Neural cell (in vitro differentiated cells): ENCODE results near the gene ZNF862. TPM values are rescaled to one million over a fixed set of nuclear protein-coding genes. Genes with fewer than 3 reads are reported as not detected.

Source experiments
- H2AFZ ChIP-seq: fragments of 200-600, 300-800 bp; sonication (generic), shearing (Covaris generic); 2 replicates; pipeline ENCODE4 v1.6.0; 2014; ENCODE audit warnings: low read depth, mild to moderate bottlenecking, antibody characterized with exemption, low read length, moderate library complexity
- H3F3A ChIP-seq: fragments of 200-600 bp; shearing (Covaris generic); 2 replicates; pipeline ENCODE4 v1.6.1; 2016; ENCODE audit warnings: mild to moderate bottlenecking, moderate library complexity, mixed read lengths, antibody characterized with exemption, low read length; ENCODE audit not compliant: insufficient read depth, poor library complexity, severe bottlenecking
- H3K27ac ChIP-seq: fragments of 200-600, 300-800 bp; sonication (generic), shearing (Covaris generic); 2 replicates; pipeline ENCODE4 v1.5.1; 2014; ENCODE audit warnings: mild to moderate bottlenecking, low read length, moderate library complexity
- H3K27me3 ChIP-seq: fragments of 300-800, 200-600 bp; sonication (generic), shearing (Covaris generic); 2 replicates; pipeline ENCODE4 v1.6.0; 2014; ENCODE audit warnings: mild to moderate bottlenecking, low read depth, low read length, moderate library complexity; ENCODE audit not compliant: insufficient read depth
- H3K36me3 ChIP-seq: fragments of 300-800, 200-600 bp; sonication (generic), shearing (Covaris generic); 2 replicates; pipeline ENCODE4 v1.5.1; 2014; ENCODE audit warnings: mild to moderate bottlenecking, antibody characterized with exemption, low read length, moderate library complexity; ENCODE audit not compliant: insufficient read depth
- H3K4me2 ChIP-seq: fragments of 300-800, 200-600 bp; sonication (generic), shearing (Covaris generic); 2 replicates; pipeline ENCODE4 v1.6.0; 2014; ENCODE audit warnings: mild to moderate bottlenecking, low read length
- H3K4me3 ChIP-seq: fragments of 300-800, 200-600 bp; sonication (generic), shearing (Covaris generic); 2 replicates; pipeline ENCODE4 v1.5.1; 2014; ENCODE audit warnings: mild to moderate bottlenecking, low read length, moderate library complexity
- H3K79me2 ChIP-seq: fragments of 200-600 bp; shearing (Covaris generic); replicated peaks from 2 replicates; pipeline ENCODE4 v1.6.0; 2014; ENCODE audit warnings: mild to moderate bottlenecking, low read length, moderate library complexity; ENCODE audit not compliant: insufficient read depth
- H3K9ac ChIP-seq: fragments of 300-800, 200-600 bp; sonication (generic), shearing (Covaris generic); 2 replicates; pipeline ENCODE4 v1.6.1; 2016; ENCODE audit warnings: mild to moderate bottlenecking, low read length, mixed read lengths
- H3K9me2 ChIP-seq: fragments of 200-600 bp; shearing (Covaris generic); 2 replicates; pipeline ENCODE4 v1.6.1; 2016; ENCODE audit warnings: mild to moderate bottlenecking, low read length, mixed read lengths; ENCODE audit not compliant: insufficient read depth
- H3K9me3 ChIP-seq: fragments of 200-600, 300-800 bp; sonication (generic), shearing (Covaris generic); 2 replicates; pipeline ENCODE4 v1.6.1; 2016; ENCODE audit warnings: mild to moderate bottlenecking, mixed run types, low read length, moderate library complexity, mixed read lengths
- H4K20me1 ChIP-seq: fragments of 200-600 bp; shearing (Covaris generic); 2 replicates; pipeline ENCODE4 v1.6.1; 2016; ENCODE audit warnings: mild to moderate bottlenecking, mixed run types; ENCODE audit not compliant: insufficient read depth
- EP300 ChIP-seq: fragments of 450-650 bp; conservative IDR thresholded peaks from 2 replicates; pipeline ENCODE4 v1.6.1; 2014; ENCODE audit warnings: antibody characterized with exemption, mild to moderate bottlenecking, moderate library complexity; ENCODE audit not compliant: poor library complexity, severe bottlenecking
- EZH2 ChIP-seq: fragments of 200-600, 300-800 bp; shearing (Covaris generic), sonication (generic); IDR thresholded peaks from 2 replicates; pipeline ENCODE4 v1.6.1; 2014; ENCODE audit warnings: antibody characterized with exemption, low read length, borderline replicate concordance, mild to moderate bottlenecking; ENCODE audit not compliant: insufficient read depth, poor library complexity, severe bottlenecking
- MXI1 ChIP-seq: fragments of 450-650 bp; conservative IDR thresholded peaks from 2 replicates; pipeline ENCODE4 v1.6.1; 2014; ENCODE audit warnings: antibody characterized with exemption, mild to moderate bottlenecking; ENCODE audit not compliant: poor library complexity, severe bottlenecking
- POLR2AphosphoS5 ChIP-seq: IDR thresholded peaks from 2 replicates; pipeline ENCODE4 v1.6.1; 2012
- RAD21 ChIP-seq: fragments of 450-650 bp; conservative IDR thresholded peaks from 2 replicates; pipeline ENCODE4 v1.6.1; 2014; ENCODE audit warnings: antibody characterized with exemption, mild to moderate bottlenecking, moderate library complexity
- SMC3 ChIP-seq: fragments of 450-650 bp; conservative IDR thresholded peaks from 2 replicates; pipeline ENCODE4 v1.6.1; 2014; ENCODE audit warnings: antibody characterized with exemption, mild to moderate bottlenecking, moderate library complexity; ENCODE audit not compliant: poor library complexity
- TAF1 ChIP-seq: IDR thresholded peaks from 2 replicates; pipeline ENCODE4 v1.6.1; 2012; ENCODE audit warnings: low read depth
- polyA plus RNA-seq: library from polyadenylated mRNA; depleted of rRNA; stranded (reverse); fragments of >200 nt; gene quantifications from 2 replicates; pipeline ENCODE4 v1.2.3, GENCODE V29; 2014
- TF ChIP-seq, protein P1 (sequence below): IDR thresholded peaks from 2 replicates; pipeline ENCODE4 v1.6.1; 2012; ENCODE audit warnings: borderline replicate concordance
- TF ChIP-seq, protein P2 (sequence below): fragments of 450-650 bp; IDR thresholded peaks from 2 replicates; pipeline ENCODE4 v1.5.1; 2014; ENCODE audit warnings: antibody characterized with exemption, mild to moderate bottlenecking, moderate library complexity; ENCODE audit not compliant: poor library complexity, severe bottlenecking

ZNF862 gene
- polyA plus RNA-seq, 1 donor from 2014 or later: 19.0 TPM

DNA sequence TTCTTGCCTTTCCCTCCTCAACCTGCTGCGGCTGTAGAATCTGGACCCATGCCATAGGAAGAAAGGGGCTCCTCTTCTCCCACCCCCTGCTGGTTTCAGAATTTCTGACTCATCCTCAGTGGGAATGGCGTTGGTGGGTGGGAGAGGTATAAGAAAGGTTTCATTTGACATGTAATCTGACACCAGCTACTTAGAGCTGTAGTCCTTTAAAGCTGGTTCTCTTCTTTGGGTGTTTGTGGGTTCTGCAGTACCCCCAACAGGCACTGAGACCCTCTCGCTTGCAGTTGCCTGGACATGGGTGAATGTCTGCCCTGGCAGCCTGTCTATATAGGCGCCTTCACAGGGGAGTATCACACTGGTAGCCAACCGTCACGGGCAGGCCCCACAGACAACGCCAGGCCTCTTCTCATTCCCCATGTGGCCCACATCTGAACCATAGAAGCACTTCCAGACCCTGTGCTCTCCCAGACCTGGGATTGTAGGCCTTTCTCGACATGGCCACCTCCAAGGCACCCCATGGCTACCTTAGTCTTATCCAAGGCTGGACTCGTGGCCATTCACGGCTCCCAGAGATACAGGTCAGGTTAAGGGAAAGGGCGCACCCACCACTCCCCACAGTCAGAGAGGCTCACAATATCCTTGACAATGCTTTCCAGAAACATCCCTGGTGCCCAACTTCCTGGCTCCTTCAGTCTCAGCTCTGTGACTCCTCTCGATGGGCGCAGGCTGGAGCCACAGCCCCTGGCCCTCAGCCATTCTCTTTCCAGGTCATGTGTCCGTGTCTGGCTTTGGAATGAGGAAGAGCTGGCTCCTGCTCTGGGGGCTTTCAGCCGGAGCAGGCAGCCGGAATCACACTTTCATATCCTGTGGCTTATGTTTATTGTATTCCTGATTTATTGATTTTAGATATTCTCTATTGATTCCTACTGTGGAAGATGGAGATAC is 17.5 kb downstream of the ZNF862 start:
- Histone ChIP-seq H3K79me2 (no peaks in the 10 kb centered on the region), H3K9ac (no peak overlapping the region), H3K36me3 (no peaks in the 10 kb centered on the region), H3K4me3 (no peak overlapping the region), H3K9me2 (no peaks in the 10 kb centered on the region), H3K27me3 (no peaks in the 10 kb centered on the region), H2AFZ (no peak overlapping the region), H3K4me2 (no peak overlapping the region), H4K20me1 (no peaks in the 10 kb centered on the region), H3K27ac (no peak overlapping the region), H3F3A (no peaks in the 10 kb centered on the region), H3K9me3 (no peaks in the 10 kb centered on the region)
- TF ChIP-seq SMC3 (no peak), MXI1 (no peak), RAD21 (no peak), EP300 (no peak)

DNA sequence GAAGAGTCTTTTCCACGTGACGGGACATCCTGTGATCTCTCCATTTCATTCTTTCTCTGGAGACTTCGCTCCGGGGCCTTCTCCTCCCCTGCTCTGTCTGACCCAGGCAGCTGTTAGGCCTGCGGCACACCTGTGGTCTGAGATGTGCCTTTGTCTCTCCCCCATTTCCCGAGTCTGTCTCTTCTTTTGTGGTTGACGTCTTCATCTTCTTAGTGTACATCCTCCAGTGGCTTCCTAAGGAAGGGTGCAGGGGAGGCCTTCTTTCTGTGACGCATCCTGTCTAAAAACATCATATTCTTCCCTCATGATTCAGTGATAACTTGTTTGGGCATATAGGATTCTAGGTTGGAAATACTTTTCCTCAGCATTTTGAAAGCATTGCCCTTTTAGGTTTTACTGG is 18.4 kb downstream of the ZNF862 start:
- H4K20me1 ChIP-seq: no peaks in the 10 kb centered on the region
- no peak overlapping the region for H3K4me3 ChIP-seq
- no peak overlapping the region for H2AFZ ChIP-seq
- no peaks in the 10 kb centered on the region for H3F3A ChIP-seq
- H3K27me3 ChIP-seq: no peaks in the 10 kb centered on the region
- no peaks in the 10 kb centered on the region for H3K9me2 ChIP-seq
- no peak overlapping the region for H3K27ac ChIP-seq
- H3K4me2 ChIP-seq: no peak overlapping the region
- no peaks in the 10 kb centered on the region for H3K9me3 ChIP-seq
- peaks cover 6% of the 10 kb centered on the region for H3K36me3 ChIP-seq
- no peaks in the 10 kb centered on the region for H3K79me2 ChIP-seq
- no peak for TF ChIP-seq EZH2
- TF ChIP-seq POLR2AphosphoS5: no peak
- no peak for TF ChIP-seq TAF1
- TF ChIP-seq, protein P1, sequence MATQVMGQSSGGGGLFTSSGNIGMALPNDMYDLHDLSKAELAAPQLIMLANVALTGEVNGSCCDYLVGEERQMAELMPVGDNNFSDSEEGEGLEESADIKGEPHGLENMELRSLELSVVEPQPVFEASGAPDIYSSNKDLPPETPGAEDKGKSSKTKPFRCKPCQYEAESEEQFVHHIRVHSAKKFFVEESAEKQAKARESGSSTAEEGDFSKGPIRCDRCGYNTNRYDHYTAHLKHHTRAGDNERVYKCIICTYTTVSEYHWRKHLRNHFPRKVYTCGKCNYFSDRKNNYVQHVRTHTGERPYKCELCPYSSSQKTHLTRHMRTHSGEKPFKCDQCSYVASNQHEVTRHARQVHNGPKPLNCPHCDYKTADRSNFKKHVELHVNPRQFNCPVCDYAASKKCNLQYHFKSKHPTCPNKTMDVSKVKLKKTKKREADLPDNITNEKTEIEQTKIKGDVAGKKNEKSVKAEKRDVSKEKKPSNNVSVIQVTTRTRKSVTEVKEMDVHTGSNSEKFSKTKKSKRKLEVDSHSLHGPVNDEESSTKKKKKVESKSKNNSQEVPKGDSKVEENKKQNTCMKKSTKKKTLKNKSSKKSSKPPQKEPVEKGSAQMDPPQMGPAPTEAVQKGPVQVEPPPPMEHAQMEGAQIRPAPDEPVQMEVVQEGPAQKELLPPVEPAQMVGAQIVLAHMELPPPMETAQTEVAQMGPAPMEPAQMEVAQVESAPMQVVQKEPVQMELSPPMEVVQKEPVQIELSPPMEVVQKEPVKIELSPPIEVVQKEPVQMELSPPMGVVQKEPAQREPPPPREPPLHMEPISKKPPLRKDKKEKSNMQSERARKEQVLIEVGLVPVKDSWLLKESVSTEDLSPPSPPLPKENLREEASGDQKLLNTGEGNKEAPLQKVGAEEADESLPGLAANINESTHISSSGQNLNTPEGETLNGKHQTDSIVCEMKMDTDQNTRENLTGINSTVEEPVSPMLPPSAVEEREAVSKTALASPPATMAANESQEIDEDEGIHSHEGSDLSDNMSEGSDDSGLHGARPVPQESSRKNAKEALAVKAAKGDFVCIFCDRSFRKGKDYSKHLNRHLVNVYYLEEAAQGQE: no peak
- TF ChIP-seq EP300: no peak
- TF ChIP-seq MXI1: no peak
- TF ChIP-seq SMC3: no peak
- TF ChIP-seq, protein P2, sequence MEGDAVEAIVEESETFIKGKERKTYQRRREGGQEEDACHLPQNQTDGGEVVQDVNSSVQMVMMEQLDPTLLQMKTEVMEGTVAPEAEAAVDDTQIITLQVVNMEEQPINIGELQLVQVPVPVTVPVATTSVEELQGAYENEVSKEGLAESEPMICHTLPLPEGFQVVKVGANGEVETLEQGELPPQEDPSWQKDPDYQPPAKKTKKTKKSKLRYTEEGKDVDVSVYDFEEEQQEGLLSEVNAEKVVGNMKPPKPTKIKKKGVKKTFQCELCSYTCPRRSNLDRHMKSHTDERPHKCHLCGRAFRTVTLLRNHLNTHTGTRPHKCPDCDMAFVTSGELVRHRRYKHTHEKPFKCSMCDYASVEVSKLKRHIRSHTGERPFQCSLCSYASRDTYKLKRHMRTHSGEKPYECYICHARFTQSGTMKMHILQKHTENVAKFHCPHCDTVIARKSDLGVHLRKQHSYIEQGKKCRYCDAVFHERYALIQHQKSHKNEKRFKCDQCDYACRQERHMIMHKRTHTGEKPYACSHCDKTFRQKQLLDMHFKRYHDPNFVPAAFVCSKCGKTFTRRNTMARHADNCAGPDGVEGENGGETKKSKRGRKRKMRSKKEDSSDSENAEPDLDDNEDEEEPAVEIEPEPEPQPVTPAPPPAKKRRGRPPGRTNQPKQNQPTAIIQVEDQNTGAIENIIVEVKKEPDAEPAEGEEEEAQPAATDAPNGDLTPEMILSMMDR: no peak
- no peak for TF ChIP-seq RAD21
- no peak overlapping the region for H3K9ac ChIP-seq
